HG02884 (cell line): ENCODE results near the gene MT1B.

ENCODE experiments used
- ATAC-seq: cut with Tn5 transposase; IDR thresholded peaks from one replicate; pipeline ENCODE4 v1.9.1; 2021; ENCODE audit warnings: mild to moderate bottlenecking, moderate library complexity; ENCODE audit not compliant: unreplicated experiment

MT1B gene

GRCh38 chr16:56683424-56684172 is 31.9 kb downstream of the MT1B start:
- ATAC-seq: no peak

GRCh38 chr16:56684256-56684925 is 32.7 kb downstream of the MT1B start:
- ATAC-seq: no peak

- ATAC-seq: no peak
These were observed 33.4 kb downstream of the MT1B start for GRCh38 chr16:56684926-56685590.

GRCh38 chr16:56686758-56687157 is 35.1 kb downstream of the MT1B start:
- ATAC-seq: no peak

- ATAC-seq: no peak
These were observed 37.1 kb downstream of the MT1B start for GRCh38 chr16:56688762-56689161.

- ATAC-seq: no peak
These were observed 37.5 kb downstream of the MT1B start for GRCh38 chr16:56689171-56689570.

GRCh38 chr16:56690420-56691122 is 38.9 kb downstream of the MT1B start:
- ATAC-seq: no peak

GRCh38 chr16:56691885-56692284 is 40.2 kb downstream of the MT1B start:
- no peak for ATAC-seq

GRCh38 chr16:56695246-56695645 is 43.6 kb downstream of the MT1B start:
- no peak for ATAC-seq

GRCh38 chr16:56697456-56698155 is 45.9 kb downstream of the MT1B start:
- no peak for ATAC-seq

GRCh38 chr16:56700195-56700594 is 48.5 kb downstream of the MT1B start:
- no peak for ATAC-seq

- no peak for ATAC-seq
These were observed 48.9 kb downstream of the MT1B start for GRCh38 chr16:56700631-56701030.

- ATAC-seq: no peak
These were observed 49.8 kb downstream of the MT1B start for GRCh38 chr16:56701534-56701933.
